DOHH2 (cell line): ENCODE measurements around the gene STX1B.

Experiments
- CTCF ChIP-seq: fragments of 200-600 bp; sonication (generic); IDR thresholded peaks from one replicate; pipeline ENCODE4 v1.5.1; 2014; ENCODE audit warnings: antibody characterized with exemption, mild to moderate bottlenecking, low read depth, low read length; ENCODE audit not compliant: poor library complexity, severe bottlenecking
- EZH2phosphoT487 ChIP-seq: fragments of 200-600 bp; sonication (generic); IDR thresholded peaks from 2 replicates; pipeline ENCODE4 v1.6.1; 2017; ENCODE audit warnings: borderline replicate concordance, mild to moderate bottlenecking, antibody characterized with exemption, low read length, moderate library complexity, mixed read lengths

- TF ChIP-seq CTCF (no peak), EZH2phosphoT487 (no peak)
These were observed 24.1 kb downstream of the STX1B start for GRCh38 chr16:30986129-30986991.
